Stomach (tissue), 4 donors: Measurements from ENCODE around the gene KRTAP3-3.

Source experiments
- CTCF ChIP-seq, 7 experiments: fragments of 450-650 bp in 4 of 7; fragments of 200-600 bp in 3 of 7; sonication (generic) in 3 of 7; IDR thresholded peaks; one replicate each; pipeline ENCODE4 v1.5.1; 2016 to 2019; ENCODE audit warnings: antibody characterized with exemption in 7 of 7, control low read depth in 2 of 7, mild to moderate bottlenecking in 1 of 7
- EP300 ChIP-seq: sonication (generic); formaldehyde crosslinking; IDR thresholded peaks from one replicate; pipeline ENCODE4 v1.6.1; 2017; ENCODE audit warnings: antibody characterized with exemption
- POLR2A ChIP-seq, 4 donors: fragments of 450-650 bp; IDR thresholded peaks; one replicate each; pipeline ENCODE4 v1.6.1; 2016; ENCODE audit warnings: antibody characterized with exemption in 4 of 4, control low read depth in 2 of 4, mild to moderate bottlenecking in 1 of 4, moderate library complexity in 1 of 4

GRCh38 chr17:40993839-40994238 lies at the start of gene KRTAP3-3:
- TF ChIP-seq EP300 (no peak), CTCF (IDR thresholded peaks at IDR 0.05) (no peak), POLR2A (IDR thresholded peaks at IDR 0.05) (no peak)
